Nephron progenitor cell (in vitro differentiated cells): Measurements from ENCODE around the gene RDM1.

ENCODE experiments used
- DNase-seq: peaks from one replicate; pipeline ENCODE4 v3.0.0; 2021
- H3K27ac Mint-ChIP-seq: 2 replicates; pipeline ENCODE4 v1.8.0; 2021; ENCODE audit warnings: mild to moderate bottlenecking, moderate library complexity, mixed read lengths
- H3K27me3 Mint-ChIP-seq: 2 replicates; pipeline ENCODE4 v1.8.0; 2021; ENCODE audit warnings: mild to moderate bottlenecking, low read depth, mixed read lengths; ENCODE audit not compliant: poor library complexity
- H3K36me3 Mint-ChIP-seq: 2 replicates; pipeline ENCODE4 v1.8.0; 2021; ENCODE audit warnings: low read depth, mixed read lengths
- H3K4me1 Mint-ChIP-seq: 2 replicates; pipeline ENCODE4 v1.8.0; 2021; ENCODE audit warnings: mixed read lengths
- H3K4me3 Mint-ChIP-seq: 2 replicates; pipeline ENCODE4 v1.8.0; 2021; ENCODE audit warnings: mild to moderate bottlenecking, moderate library complexity, mixed read lengths
- H3K9me3 Mint-ChIP-seq: 2 replicates; pipeline ENCODE4 v1.8.0; 2021; ENCODE audit warnings: mild to moderate bottlenecking, moderate library complexity, mixed read lengths
- TF ChIP-seq, protein P1 (sequence below): fragments of 200-600 bp; sonication (generic); IDR thresholded peaks from 2 replicates; pipeline ENCODE4 v1.5.0; 2021; ENCODE audit warnings: antibody characterized with exemption

Gene RDM1

DNA sequence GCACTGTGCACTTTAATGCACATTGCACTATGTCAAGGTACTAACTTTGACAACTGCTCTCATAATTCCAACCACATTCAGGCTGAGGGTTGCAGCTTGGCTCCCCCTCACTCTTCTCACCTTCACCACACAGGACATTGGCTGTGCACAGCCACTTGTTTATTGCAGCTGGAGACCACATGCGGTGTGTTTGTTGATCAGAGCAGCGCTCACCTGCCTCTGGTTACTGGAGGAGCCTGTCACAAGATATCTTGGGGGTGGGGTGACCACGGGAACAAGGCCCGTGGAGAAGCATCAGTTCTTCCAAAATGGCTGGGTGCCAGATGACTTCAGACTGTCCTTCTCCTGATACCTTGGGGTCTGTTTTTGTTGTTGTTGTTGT is 39.8 kb downstream of the RDM1 start:
- Mint-ChIP-seq H3K27ac (no peak overlapping the region), H3K4me1 (peaks cover 17% of the 10 kb centered on the region), H3K27me3 (peaks cover 3% of the 10 kb centered on the region), H3K4me3 (no peak overlapping the region), H3K9me3 (no peaks in the 10 kb centered on the region), H3K36me3 (no peaks in the 10 kb centered on the region)
- TF ChIP-seq, protein P1, sequence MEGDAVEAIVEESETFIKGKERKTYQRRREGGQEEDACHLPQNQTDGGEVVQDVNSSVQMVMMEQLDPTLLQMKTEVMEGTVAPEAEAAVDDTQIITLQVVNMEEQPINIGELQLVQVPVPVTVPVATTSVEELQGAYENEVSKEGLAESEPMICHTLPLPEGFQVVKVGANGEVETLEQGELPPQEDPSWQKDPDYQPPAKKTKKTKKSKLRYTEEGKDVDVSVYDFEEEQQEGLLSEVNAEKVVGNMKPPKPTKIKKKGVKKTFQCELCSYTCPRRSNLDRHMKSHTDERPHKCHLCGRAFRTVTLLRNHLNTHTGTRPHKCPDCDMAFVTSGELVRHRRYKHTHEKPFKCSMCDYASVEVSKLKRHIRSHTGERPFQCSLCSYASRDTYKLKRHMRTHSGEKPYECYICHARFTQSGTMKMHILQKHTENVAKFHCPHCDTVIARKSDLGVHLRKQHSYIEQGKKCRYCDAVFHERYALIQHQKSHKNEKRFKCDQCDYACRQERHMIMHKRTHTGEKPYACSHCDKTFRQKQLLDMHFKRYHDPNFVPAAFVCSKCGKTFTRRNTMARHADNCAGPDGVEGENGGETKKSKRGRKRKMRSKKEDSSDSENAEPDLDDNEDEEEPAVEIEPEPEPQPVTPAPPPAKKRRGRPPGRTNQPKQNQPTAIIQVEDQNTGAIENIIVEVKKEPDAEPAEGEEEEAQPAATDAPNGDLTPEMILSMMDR, result no peak
- DNase-seq, result no peak

DNA sequence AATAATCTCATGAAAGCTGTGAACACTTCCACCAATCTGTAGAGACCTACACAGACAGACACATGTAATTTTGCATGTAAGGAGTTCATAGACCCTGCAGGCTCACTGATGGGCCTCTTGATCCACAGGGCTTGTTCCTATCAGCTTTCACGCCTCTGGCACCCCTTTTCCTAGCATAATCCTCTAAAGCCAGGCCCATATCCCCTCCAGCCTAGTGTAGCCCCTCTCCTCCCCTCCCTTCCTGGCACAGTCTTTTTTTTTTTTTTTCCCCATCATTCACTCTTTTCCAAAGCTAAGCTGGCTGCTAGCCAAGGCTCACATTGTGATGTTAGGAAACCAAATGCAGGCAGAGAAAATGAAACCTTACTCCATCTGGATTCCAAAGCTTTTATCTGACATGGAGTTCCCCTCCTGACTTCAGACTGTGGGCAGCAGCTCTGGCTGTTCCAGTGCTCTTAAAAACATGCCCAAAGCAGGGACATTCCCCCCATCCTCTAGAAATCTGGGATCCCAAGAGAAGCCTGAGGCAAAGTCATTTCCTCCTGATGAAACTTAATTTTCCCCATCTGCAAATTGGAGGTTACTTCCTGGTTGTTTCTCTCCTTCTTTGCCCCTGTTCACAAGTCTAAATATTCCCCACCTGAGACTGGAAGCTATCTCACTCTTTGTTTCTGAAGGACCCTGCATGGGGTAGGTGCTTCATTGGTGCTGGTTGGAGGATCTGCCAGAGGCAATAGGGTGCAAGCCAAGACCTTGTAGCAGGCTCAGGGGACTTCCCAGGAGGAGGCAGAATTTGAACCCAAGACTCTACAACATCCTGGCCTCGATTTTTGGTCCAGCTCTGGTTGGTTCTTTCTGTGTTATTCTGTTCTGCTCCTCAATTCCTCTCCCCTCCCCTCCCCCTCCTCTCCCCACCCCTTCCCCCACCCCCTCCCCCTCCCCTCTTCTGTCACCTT is 40.5 kb downstream of the RDM1 start:
- TF ChIP-seq, protein P1, result no peak
- H3K27me3 Mint-ChIP-seq, result peaks cover 3% of the 10 kb centered on the region
- H3K9me3 Mint-ChIP-seq, result no peaks in the 10 kb centered on the region
- peaks cover 17% of the 10 kb centered on the region for H3K4me1 Mint-ChIP-seq
- H3K4me3 Mint-ChIP-seq, result no peak overlapping the region
- no peaks in the 10 kb centered on the region for H3K36me3 Mint-ChIP-seq
- H3K27ac Mint-ChIP-seq, result no peak overlapping the region
- DNase-seq, result no peak

DNA sequence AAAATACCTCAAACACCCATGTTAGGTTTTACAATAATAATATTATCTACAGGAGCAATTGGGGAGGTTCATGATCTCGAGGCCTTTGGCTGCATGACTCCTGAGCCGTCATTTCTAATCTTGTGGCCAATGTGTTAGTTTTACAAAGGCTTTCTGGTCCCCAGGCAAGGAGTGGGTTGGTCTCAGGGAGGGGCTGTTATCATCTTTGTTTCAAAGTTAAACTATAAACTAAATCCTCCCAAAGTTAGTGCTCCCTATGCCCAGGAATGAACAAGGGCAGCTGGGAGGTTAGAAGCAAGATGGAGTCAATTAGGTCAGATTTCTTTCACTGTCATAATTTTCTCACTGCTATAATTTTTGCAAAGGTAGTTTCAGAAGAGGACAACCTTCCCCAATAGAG is 41.3 kb downstream of the RDM1 start:
- DNase-seq, result no peak
- no peaks in the 10 kb centered on the region for H3K9me3 Mint-ChIP-seq
- no peak overlapping the region for H3K27ac Mint-ChIP-seq
- no peak overlapping the region for H3K4me3 Mint-ChIP-seq
- TF ChIP-seq, protein P1, result no peak
- no peaks in the 10 kb centered on the region for H3K36me3 Mint-ChIP-seq
- H3K27me3 Mint-ChIP-seq, result peaks cover 3% of the 10 kb centered on the region
- H3K4me1 Mint-ChIP-seq, result peaks cover 17% of the 10 kb centered on the region

DNA sequence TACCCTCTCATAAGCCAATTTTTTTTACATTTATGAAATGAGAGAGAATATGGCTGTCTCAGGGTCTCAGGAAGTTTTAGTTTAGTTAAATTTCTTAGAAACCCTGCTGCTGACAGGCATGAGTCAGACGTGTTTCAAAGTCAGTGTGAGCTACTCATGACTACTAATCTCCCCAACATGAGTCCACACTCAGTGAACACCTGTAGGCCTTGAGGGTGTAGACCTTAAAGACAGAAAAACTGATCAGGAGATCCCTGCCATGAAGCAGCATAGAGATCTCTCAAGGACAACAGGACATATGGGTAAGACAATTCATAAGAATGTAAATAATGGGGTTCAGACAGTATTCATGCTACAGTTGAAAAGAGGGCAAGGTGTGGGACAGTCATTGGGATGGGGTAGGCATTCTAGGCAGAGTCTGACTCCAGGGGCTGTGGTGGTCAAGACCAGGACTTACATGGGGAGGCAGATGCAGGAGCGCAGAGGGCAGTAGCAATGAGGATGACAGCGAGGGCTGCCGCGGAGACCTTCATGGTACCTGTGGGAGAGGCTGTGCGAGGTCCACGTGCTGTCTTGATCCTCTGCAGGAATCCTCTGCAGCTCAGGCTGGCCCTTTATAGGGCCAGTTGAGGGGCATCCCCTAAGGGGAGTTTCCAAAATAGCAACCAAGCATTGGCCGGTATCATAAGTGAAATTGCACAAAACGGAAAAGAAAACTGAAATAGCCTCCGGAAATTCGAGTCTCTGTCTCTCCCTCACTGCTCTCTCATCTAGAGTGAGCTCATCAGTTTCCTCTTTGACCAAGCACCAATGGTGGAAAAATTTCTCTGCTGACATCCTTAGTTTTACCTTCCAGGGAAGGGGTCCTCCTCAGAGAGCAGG is 50.6 kb downstream of the RDM1 start, which contains the start of gene CCL5:
CCL5 (minus strand) TSS at position 588 of the 882 bp plus-strand sequence.
- Mint-ChIP-seq H3K4me1 (peaks cover 16% of the 10 kb centered on the region), H3K27ac (no peak within 1 kb of the TSS)
- DNase-seq, result no peak

DNA sequence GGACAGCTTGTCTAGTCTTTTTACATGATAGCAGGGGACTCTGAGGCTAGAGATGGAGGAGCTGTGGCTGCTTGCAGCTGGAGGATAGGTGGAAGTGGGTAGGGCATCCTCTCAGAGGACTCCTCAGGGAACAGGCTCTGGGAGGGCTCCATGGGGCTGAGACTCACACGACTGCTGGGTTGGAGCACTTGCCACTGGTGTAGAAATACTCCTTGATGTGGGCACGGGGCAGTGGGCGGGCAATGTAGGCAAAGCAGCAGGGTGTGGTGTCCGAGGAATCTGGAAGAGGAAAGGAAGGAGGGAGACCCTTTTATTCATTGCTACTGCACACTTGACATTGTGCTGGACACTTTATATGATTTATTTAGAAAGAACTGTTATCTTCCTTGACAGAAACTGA is 52.2 kb downstream of the RDM1 start:
- TF ChIP-seq, protein P1, result no peak
- Mint-ChIP-seq H3K4me3 (no peak overlapping the region), H3K27me3 (peaks cover 17% of the 10 kb centered on the region), H3K36me3 (no peaks in the 10 kb centered on the region), H3K27ac (no peak overlapping the region), H3K4me1 (peaks cover 16% of the 10 kb centered on the region), H3K9me3 (no peaks in the 10 kb centered on the region)
- DNase-seq, result no peak

More for the DNA sequence above, 50.6 kb downstream of the RDM1 start, which contains the start of gene CCL5:
- TF ChIP-seq, protein P1, result no peak
- H3K9me3 Mint-ChIP-seq, result no peaks in the 10 kb centered on the region
- no peaks in the 10 kb centered on the region for H3K36me3 Mint-ChIP-seq
- no peak within 1 kb of the TSS for H3K4me3 Mint-ChIP-seq
- peaks cover 17% of the 10 kb centered on the region for H3K27me3 Mint-ChIP-seq
